NCI-H146 treated with DMSO at 0.1 percent for 48 hours (cell line): ENCODE measurements around the gene DTX4.
A peak's percentile ranks its signal among the peaks of the same experiment; 100 is the strongest.

Source experiments
- DNase-seq: peaks from one replicate; lab custom pipeline; 2025; ENCODE audit not compliant: unreplicated experiment; lab: John Stamatoyannopoulos, UW

The DTX4 gene

DNA sequence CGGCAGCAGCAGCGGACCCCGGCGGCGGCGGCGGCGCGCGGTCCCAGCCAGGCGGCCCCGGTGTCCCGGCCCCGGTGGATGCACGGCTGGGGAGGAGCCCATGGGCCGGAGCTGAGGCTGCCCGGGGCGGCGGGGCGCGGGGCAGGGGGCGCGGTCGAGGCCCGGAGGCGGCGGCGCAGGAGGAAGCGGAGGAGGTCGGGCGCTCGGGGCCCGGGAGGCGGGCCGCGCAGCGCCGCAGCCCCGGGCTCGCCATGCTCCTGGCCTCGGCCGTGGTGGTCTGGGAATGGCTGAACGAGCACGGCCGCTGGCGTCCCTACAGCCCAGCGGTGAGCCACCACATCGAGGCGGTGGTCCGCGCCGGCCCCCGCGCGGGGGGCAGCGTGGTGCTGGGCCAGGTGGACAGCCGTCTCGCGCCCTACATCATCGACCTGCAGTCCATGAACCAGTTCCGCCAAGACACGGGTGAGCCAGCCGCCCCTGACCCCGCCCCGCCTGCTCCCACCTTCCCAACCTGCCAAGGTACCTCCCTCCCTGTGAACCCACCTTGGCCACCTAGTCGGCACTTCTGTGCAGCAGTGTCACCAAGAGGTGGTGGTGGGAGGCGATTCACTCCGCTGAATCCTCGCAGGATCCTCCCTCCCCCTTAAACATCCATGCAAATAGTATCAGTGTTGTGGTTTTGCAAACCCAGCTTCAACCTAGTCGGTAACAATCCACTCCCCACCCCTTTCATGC lies 580 bp downstream of the DTX4 start:
- no peak for DNase-seq

DNA sequence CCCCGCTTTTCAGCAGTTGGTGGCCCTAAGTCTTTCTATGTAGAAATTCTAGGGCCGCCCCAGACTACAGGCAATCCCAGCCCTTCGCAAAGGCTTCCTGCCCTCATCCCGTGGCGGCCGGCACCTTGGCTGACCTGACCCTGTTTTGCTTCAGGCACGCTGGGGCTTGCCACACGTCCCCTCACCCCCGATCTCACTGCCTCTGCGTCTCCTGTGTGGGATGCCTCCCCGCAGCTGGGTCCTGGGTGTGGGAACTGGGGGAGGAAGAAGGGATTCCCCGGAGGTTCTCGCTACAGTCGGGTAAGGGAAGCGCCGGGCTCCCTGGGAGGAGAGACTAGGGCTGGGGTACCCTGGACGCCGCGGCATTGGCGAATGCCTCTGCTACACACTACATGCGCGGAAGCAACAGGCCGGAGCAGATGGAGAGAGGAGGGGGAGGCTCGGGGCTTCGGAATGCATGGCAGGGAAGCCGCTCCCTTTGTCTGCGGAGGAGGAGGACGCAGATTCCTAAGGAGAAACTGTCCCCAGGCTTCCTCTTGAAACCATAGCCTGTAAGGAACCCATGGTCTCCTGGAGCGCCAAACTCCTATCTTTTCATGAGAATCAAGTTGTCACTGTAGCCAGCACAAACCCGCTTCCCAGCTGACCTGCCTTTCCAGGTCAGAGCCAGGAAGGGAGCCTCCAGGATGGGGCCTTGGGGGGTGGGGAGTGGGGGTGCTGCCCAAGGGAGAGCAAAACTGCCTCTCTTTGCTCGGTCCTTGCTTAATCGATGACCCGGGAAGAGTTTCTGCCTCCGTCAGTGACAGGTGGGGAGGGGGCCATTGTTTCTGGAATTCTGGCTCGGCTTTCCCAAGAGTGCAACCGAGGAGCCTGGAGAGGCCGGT lies 1.4 kb downstream of the DTX4 start:
- DNase-seq: peak; percentile 20

DNA sequence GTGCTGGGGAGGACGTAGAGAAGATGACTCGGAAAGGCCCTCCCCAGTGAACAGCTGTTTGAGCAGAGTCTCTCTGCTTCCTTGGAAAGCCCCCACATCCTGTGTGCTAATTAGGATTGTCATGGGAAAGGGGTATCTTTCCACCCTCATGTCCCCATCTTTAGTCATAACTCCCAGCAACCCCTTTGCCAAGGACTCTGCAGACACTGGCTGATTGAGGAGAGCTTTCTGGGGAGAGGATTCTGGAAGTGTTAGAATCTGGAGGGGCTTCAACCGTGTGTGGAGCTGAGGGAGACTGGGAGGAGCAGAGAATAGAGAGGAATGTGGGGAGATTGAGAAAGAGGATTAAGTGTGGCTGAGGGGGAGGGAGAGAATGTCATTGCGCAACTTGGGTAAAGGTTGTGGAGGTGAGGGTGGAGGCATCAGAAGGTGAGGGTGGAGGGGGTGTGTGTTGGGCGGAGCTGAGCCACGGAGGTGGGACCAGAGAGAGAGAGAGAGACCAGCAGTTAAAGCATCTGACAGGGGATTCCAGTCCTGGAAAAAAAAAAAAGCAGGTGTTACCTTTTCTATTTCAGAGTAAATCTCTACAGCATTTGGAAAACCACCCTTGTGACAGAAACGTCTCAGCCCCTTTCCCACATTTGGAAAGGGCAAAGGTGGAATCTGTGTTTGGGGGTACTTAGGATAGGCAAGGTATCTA lies 2.2 kb downstream of the DTX4 start:
- no peak for DNase-seq

DNA sequence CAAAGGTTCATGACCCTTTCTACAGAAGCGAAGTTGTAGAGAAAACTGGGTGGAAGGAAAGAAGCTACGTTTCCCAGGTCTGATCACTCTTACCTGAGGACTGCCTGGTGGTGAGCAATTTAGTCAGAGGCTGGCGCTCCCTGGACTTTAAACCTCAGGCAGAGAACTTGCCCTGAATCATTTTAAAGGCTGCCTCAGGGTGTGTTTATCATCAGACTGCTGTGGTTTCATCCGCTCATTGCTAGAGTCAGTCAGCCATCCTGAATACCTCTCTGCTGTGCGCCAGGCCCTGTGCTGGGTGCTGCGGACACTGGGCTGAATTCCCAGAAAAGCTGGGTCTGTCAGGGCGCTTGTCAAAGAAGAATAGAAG lies 2.7 kb downstream of the DTX4 start:
- no peak for DNase-seq

GRCh38 chr11:59175091-59175501 lies 3.2 kb downstream of the DTX4 start:
- no peak for DNase-seq

DNA sequence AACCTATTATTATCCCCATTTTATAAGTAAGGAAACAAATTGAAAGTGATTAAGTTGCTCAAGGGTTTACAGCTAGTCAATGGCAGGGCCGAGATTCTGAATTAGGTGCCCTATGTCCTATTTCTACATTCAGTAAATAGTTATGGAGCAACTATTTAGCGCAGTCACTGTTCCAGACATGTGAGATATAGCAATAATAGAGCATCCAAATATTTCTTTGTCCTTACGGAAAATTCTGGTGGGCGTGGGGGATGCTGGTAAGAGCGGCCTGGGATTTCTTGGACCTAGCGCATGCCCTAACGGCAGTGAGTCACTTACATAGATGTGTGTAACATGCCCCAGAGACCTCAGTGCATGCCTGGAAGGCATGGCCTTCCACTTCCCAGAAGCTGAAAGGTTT lies 4.4 kb downstream of the DTX4 start:
- DNase-seq: no peak

DNA sequence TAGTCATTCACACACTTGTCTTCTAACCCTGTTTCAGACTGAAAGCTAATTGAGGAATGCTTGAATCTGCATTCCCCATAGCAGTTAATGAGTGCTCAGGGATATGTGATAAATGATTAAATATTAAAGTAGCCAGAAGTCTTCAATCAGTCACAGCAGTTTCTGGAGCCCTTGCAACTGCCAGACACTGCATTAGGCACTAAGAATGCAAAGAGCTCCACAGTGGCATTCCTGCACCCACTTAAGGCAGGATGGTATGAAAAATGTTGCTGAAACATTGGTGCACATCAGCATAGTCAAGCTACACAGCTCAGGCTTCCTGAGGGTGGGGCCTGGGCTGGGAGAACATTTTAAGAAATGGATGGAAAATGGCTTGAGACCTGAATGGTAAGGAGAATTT lies 6.5 kb downstream of the DTX4 start:
- DNase-seq: no peak

- DNase-seq: no peak
These were observed 7.2 kb downstream of the DTX4 start for GRCh38 chr11:59179121-59179520.

DNA sequence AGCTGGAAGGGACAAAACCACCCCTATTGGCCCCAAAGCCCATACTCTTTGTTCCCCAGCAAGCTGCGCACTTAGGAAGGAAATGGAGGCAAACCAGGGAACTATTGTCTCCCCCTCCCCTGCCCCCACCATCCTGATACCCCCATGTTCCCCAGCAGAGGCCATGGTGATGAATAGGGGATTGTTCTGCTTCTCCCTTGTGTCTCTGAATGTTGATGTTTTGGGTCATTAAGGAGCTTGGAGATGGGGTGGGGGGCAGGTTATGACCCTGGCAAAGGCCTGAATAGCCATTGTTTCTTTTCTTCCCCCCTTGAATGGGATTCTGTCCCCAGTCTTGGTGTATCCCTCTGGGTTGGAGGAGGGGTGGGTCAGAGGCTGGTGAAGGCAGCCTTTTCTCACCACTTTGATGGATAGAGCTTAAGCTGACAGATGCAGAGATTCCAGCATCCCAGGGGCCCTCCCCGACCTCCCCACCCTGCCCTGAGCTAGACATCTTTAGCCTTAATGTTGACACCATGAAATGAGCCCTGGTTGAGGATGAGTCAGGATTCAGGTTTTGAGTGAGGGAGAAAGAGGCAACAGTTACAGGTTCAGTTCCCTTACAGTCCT lies 8.3 kb downstream of the DTX4 start:
- DNase-seq: no peak

GRCh38 chr11:59180907-59181306 lies 9.0 kb downstream of the DTX4 start:
- no peak for DNase-seq

DNA sequence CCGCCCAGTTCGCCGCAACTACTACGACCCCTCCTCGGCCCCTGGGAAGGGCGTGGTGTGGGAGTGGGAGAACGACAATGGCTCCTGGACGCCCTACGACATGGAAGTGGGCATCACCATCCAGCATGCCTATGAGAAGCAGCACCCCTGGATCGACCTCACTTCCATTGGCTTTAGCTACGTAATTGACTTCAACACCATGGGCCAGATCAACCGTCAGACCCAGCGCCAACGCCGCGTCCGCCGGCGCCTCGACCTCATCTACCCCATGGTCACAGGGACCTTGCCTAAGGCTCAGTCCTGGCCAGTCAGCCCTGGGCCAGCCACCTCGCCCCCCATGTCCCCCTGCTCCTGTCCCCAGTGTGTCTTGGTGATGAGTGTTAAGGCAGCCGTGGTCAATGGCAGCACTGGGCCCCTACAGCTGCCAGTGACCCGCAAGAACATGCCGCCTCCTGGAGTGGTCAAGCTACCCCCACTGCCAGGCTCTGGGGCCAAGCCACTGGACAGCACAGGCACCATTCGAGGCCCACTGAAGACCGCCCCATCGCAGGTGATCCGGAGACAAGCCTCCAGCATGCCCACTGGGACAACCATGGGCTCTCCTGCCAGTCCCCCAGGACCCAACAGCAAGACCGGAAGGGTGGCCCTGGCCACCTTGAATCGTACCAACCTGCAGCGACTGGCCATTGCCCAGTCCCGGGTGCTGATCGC lies 10.0 kb downstream of the DTX4 start:
- DNase-seq: no peak

DNA sequence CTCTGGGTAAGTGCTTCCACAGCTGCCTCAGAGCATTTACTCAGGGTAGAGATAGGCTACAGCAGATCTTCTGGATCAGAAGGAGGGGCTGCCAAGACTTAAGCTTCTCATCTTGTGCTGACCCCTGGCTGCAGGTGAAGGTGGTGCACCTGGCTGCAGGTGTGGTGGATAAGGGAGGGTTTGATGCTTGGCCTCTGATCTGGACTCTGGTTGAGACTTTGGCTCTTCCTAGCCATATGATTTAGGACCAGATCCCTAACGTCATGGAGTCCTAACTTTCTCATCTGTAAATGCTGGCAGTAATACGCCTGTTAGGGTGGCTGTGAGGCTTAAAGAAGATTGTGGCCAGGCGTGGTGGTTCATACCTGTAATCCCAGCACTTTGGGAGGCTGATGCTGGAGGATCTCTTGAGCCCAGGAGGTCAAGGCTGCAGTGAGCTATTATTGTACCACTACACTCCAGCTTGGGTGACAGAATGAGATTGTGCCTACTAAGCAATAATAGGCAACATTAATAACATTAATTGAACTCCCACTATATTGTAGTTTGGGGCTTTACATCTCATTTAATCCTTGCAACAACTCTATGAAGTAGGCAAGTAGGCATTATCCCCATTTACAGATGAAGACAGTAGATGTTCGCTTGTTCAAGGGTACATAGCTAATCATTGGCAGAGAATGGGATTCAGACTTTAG lies 10.7 kb downstream of the DTX4 start:
- DNase-seq: no peak

DNA sequence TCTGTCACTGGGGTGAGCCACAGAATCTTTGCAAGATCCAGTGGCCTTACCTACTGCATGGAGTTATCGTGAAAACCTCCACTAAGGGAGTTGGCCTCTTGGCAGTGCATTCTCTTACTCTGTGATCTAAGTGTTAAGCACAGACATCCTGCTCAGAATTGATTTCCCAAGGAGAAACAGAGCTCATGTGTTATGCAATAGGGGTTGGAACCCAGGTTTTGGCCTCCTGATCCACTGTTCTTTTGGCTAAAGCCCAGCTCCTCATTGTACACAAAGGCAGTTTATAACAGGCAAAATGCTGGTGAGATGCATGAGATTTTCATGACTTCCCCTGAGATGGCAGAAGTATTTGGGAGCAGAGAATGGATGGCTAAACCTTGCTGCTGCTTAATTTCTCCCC lies 11.8 kb downstream of the DTX4 start:
- no peak for DNase-seq

DNA sequence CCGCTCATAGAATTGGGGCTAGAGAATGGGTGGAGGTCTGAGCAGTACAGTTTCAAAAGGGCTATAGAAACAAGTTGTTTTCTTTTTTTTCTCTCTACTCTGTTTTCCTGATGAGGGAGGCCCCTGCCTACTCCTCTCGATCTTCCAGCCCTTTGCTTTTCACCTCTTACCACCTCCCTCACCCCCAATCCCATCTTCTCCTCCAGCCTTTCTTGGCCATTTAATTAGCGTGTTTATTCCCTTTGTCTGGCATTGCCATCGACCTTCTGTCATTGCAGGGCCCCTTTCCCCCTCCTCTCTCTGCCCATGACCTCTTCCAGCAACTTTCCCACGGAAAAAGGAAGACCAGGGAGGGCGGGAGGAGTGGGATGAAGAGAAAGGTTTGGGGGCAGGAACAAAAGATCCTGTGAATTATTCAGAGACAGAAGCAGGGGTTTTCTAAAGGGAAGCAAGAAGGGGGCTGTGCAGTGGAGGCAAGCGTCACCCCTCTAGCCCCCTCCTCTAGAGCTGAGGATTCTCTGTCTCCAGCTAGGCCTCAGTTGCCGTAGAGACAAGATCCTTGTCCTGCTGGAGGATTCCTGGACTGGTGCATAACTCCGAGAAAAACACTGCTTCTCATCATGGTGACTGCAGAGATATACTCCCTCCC lies 12.9 kb downstream of the DTX4 start:
- no peak for DNase-seq

DNA sequence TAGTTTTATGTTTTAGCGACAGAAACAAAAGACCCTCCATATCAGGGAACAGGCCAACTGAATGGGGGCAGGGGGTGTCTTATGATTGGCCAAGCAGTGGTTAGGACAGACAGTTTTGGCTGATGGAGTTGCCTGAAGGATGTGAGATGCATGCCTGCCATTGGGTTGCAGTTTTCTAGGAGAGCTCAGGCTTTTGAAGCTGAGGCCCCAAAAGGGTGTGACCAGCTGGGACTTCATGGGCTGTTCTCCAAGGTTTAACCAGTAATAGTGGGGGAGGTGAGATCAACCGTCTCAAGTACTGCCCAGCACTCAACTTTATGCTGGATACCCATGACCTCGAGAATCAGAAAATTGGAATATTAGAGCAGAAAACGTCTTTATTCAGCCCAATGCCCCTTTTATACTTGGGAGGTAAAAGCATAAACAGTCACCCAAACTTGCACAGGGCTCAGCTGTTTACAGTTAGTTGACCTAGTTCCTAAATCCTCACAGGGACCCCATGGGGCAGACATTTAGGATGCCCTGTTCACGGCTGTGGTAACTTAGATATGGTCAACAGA lies 13.5 kb downstream of the DTX4 start:
- DNase-seq: no peak

- no peak for DNase-seq
These were observed 14.2 kb downstream of the DTX4 start for GRCh38 chr11:59186130-59186594.

- DNase-seq: no peak
These were observed 15.1 kb downstream of the DTX4 start for GRCh38 chr11:59187035-59187434.

- DNase-seq: no peak
These were observed 15.7 kb downstream of the DTX4 start for GRCh38 chr11:59187587-59187986.

- DNase-seq: no peak
These were observed 17.0 kb downstream of the DTX4 start for GRCh38 chr11:59188954-59189353.
